Measurements from ENCODE around the gene DGKH.
"Not testable (repeated sequence)": the region's sequence is repeated elsewhere in the genome, so short reads cannot be mapped to it uniquely, and the experiment has no call there.

DGKH gene

DNA sequence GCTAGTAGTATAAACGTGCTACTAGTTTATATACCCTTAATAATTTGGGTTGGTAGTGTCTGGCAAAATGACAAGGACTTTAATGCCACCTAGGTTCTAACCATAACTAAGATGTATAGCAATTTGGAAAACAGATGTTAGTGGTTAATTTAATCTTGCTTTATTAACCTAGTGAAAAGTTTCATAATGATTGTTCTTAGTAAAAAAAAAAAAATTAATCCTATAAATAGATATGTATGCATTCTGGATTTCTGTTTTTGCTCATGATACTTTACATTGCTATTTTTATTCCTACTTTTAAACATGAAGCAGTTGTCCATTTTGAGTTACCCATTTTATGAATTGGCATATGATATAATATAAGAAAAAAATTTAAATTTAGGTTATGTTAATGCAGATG lies 36.3 kb downstream of the DGKH start:
- peaks cover 0 to 5% of the 10 kb centered on the region in 2 donors for H3K9me3 ChIP-seq (ENCODE audit: control insufficient read depth in 1 of 2, low read length in 2 of 2)
- H3K4me1 ChIP-seq (ENCODE audit: control insufficient read depth in 1 of 2, insufficient read depth in 2 of 2, low read length in 2 of 2): no peaks in the 10 kb centered on the region
- no peak overlapping the region for H3K27ac ChIP-seq (ENCODE audit: low read depth, low read length)
- H3K27me3 ChIP-seq (ENCODE audit: control insufficient read depth in 1 of 2, insufficient read depth in 2 of 2, low read length in 2 of 2): no peaks in the 10 kb centered on the region
- H3K4me3 ChIP-seq (ENCODE audit: low read depth in 1 of 2, low read length in 2 of 2): no peak overlapping the region
- no peak overlapping the region for H3K9ac ChIP-seq (ENCODE audit: low read depth in 1 of 2, low read length in 2 of 2)
- peaks cover 0 to 3% of the 10 kb centered on the region in 2 donors for H3K36me3 ChIP-seq (ENCODE audit: control insufficient read depth in 1 of 2, insufficient read depth in 2 of 2, low read length in 2 of 2)

DNA sequence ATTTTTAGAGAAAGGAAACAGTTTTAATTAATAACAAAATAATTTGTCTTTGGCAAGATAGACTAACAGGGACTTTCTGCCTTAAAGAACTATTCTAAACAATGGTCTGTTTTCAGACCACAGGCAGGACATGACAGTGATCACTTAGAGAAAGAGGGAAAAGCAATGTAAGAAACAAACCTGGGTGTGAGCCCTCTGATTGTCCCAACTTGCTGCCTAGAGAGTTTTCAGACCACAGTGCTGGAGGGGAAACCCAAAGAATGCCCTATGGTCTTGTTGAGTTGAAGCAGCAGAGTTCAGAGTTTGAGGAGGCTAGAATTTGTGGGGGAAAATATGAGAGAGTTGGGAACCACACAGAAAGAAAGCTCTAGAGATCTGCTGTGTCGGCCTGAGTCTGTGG lies 38.1 kb downstream of the DGKH start:
- Histone ChIP-seq H3K9ac (ENCODE audit: low read depth in 1 of 2, low read length in 2 of 2) (no peak overlapping the region), H3K4me3 (ENCODE audit: low read depth in 1 of 2, low read length in 2 of 2) (no peak overlapping the region), H3K9me3 (ENCODE audit: control insufficient read depth in 1 of 2, low read length in 2 of 2) (peaks cover 0 to 5% of the 10 kb centered on the region in 2 donors), H3K27me3 (ENCODE audit: control insufficient read depth in 1 of 2, insufficient read depth in 2 of 2, low read length in 2 of 2) (no peaks in the 10 kb centered on the region), H3K27ac (ENCODE audit: low read depth, low read length) (no peak overlapping the region), H3K36me3 (ENCODE audit: control insufficient read depth in 1 of 2, insufficient read depth in 2 of 2, low read length in 2 of 2) (peaks cover 0 to 3% of the 10 kb centered on the region in 2 donors), H3K4me1 (ENCODE audit: control insufficient read depth in 1 of 2, insufficient read depth in 2 of 2, low read length in 2 of 2) (no peaks in the 10 kb centered on the region)

DNA sequence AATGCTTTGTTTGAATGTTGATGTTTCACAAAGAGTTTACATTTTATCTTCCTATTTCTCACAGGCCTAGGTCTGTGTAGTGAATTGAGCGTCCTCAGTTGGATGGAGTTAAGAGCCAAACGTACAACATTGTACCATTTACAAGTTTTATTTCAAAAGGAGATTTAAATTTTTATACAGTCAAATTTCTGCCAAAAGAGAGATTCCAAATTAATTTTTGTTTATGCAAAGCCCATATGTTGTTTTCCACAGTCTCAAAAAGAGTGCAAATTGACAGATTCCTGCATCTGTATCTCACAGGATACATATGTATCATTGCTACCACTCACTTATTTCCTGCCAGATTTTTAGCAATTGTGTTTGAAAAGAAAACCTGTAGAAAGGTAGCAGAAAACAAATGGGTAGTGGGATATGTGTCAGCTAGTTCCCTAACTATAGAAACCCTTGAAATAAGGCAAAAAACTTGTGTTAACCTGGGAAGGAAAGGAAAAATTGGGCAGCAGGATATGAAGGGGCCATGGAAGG lies 46.1 kb downstream of the DGKH start:
- Histone ChIP-seq H3K27me3 (ENCODE audit: control insufficient read depth in 1 of 2, insufficient read depth in 2 of 2, low read length in 2 of 2) (no peaks in the 10 kb centered on the region), H3K9me3 (ENCODE audit: control insufficient read depth in 1 of 2, low read length in 2 of 2) (peaks cover 0 to 3% of the 10 kb centered on the region in 2 donors), H3K36me3 (ENCODE audit: control insufficient read depth in 1 of 2, insufficient read depth in 2 of 2, low read length in 2 of 2) (no peaks in the 10 kb centered on the region), H3K4me3 (ENCODE audit: low read depth in 1 of 2, low read length in 2 of 2) (no peak overlapping the region), H3K9ac (ENCODE audit: low read depth in 1 of 2, low read length in 2 of 2) (no peak overlapping the region), H3K4me1 (ENCODE audit: control insufficient read depth in 1 of 2, insufficient read depth in 2 of 2, low read length in 2 of 2) (no peaks in the 10 kb centered on the region), H3K27ac (ENCODE audit: low read depth, low read length) (no peak overlapping the region)

DNA sequence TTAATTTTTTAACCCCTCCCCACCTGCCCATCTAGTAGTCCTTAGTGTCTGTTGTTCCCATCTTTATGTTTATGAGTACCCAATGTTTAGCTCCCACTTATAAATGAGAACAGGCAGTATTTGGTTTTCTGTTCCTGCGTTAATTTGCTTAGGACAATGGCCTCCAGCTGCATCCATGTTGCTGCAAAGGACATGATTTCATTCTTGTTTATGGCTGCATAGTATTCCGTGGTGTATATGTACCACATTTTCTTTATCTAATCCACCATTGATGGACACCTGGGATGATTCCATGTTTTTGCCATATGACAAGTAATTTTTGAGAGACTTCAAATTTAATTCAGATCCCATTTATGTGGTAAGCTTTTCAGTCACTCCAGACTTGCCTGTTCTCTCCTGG lies 47.8 kb downstream of the DGKH start:
- not testable (repeated sequence) for H3K4me1 ChIP-seq (ENCODE audit: control insufficient read depth in 1 of 2, insufficient read depth in 2 of 2, low read length in 2 of 2); H3K4me3 ChIP-seq (ENCODE audit: low read depth in 1 of 2, low read length in 2 of 2); H3K9me3 ChIP-seq (ENCODE audit: control insufficient read depth in 1 of 2, low read length in 2 of 2)

DNA sequence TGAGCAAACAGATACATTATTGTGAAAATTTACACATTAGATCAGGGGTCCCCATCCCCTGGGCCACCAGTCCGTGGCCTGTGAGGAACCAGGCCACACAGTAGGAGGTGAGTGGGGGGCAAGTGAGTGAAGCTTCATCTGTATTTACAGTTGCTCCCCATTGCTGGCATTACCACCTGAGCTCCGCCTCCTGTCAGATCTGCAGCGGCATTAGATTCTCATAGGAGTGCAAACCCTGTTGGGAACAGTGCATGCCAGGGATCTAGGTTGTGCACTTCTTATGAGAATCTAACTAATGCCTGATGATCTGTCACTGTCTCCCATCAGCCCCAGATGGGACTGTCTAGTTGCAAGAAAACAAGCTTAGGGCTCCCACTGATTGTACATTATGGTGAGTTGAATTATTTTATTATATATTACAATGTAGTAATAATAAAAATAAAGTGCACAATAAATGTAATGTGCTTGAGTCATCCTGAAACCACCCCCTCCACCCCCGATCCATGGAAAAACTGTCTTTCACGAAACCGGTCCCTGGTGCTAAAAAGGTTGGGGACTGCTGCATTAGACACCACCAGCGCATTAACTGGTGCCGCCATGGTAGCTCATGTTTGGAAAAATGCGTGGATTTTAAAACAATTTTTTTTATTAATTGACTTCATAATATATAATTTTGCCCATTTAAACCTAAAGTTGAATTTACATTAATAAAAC lies 51.7 kb downstream of the DGKH start:
- Histone ChIP-seq H3K9ac (ENCODE audit: low read depth in 1 of 2, low read length in 2 of 2) (no peak overlapping the region), H3K4me1 (ENCODE audit: control insufficient read depth in 1 of 2, insufficient read depth in 2 of 2, low read length in 2 of 2) (no peaks in the 10 kb centered on the region), H3K4me3 (ENCODE audit: low read depth in 1 of 2, low read length in 2 of 2) (no peak overlapping the region), H3K27me3 (ENCODE audit: control insufficient read depth in 1 of 2, insufficient read depth in 2 of 2, low read length in 2 of 2) (no peaks in the 10 kb centered on the region), H3K27ac (ENCODE audit: low read depth, low read length) (no peak overlapping the region), H3K36me3 (ENCODE audit: control insufficient read depth in 1 of 2, insufficient read depth in 2 of 2, low read length in 2 of 2) (no peaks in the 10 kb centered on the region), H3K9me3 (ENCODE audit: control insufficient read depth in 1 of 2, low read length in 2 of 2) (peaks cover 0 to 3% of the 10 kb centered on the region in 2 donors)

More for the DNA sequence above, 47.8 kb downstream of the DGKH start:
- H3K9ac ChIP-seq (ENCODE audit: low read depth in 1 of 2, low read length in 2 of 2); H3K36me3 ChIP-seq (ENCODE audit: control insufficient read depth in 1 of 2, insufficient read depth in 2 of 2, low read length in 2 of 2); H3K27ac ChIP-seq (ENCODE audit: low read depth, low read length); H3K27me3 ChIP-seq (ENCODE audit: control insufficient read depth in 1 of 2, insufficient read depth in 2 of 2, low read length in 2 of 2): not testable (repeated sequence)

DNA sequence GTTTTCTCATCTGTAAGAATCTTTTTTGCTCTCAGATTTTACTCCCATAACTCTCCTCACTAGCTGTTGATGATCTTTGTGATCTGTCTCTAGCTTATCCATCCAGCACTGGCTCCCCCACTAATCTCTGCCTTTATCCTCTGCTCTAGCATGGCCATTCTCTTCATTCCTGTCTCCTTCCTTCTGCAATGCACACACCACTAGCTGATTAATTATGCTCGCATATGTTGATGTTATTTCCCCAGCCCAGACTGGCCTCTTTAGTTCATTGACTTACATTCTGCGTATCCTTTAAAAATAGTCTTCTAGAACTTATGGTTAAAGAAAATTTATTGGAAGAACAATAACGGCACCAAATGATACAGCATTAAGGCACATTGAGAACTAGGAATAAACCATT lies 52.5 kb downstream of the DGKH start:
- Histone ChIP-seq H3K9ac (ENCODE audit: low read depth in 1 of 2, low read length in 2 of 2) (no peak overlapping the region), H3K4me3 (ENCODE audit: low read depth in 1 of 2, low read length in 2 of 2) (no peak overlapping the region), H3K27me3 (ENCODE audit: control insufficient read depth in 1 of 2, insufficient read depth in 2 of 2, low read length in 2 of 2) (no peaks in the 10 kb centered on the region), H3K4me1 (ENCODE audit: control insufficient read depth in 1 of 2, insufficient read depth in 2 of 2, low read length in 2 of 2) (no peaks in the 10 kb centered on the region), H3K9me3 (ENCODE audit: control insufficient read depth in 1 of 2, low read length in 2 of 2) (peaks cover 0 to 3% of the 10 kb centered on the region in 2 donors), H3K27ac (ENCODE audit: low read depth, low read length) (no peak overlapping the region), H3K36me3 (ENCODE audit: control insufficient read depth in 1 of 2, insufficient read depth in 2 of 2, low read length in 2 of 2) (no peaks in the 10 kb centered on the region)

DNA sequence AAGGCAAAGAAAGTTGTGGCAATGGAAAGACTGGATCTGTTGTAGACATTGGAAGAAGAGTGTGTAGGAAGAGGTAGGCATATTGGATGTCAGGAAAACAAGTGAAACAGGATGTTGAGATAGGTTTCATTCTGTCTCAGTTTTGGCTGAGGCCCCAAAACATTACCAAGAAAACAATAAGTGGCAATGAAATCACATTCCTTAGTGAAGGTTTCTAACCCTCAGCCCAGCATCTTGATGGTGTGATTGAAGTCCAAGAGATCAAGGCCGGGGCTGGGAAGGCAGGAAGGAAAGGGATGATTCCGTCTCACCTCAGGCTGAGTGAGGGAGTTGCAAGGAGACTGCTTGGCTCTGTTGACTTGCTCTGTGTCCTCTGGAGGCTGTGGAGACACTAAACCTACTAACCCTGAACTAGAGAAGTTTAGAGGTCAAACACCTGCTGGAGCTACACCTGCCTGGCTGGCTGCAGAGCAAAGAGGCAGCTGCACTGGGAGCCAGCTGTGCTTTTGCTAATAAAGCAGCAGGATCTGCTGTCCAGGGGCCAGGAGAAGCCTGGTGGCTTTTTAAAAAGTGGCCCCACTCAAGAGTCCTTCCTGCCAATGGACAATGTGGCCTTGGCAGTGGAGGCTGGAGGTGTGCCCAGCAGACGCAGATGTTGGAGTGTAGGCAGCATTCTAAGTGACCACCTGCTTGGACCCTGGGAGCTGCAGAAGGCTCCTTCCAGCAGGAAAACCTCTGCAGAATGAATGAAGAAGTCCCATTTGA lies 53.6 kb downstream of the DGKH start:
- Histone ChIP-seq H3K9me3 (ENCODE audit: control insufficient read depth in 1 of 2, low read length in 2 of 2) (no peaks in the 10 kb centered on the region), H3K4me1 (ENCODE audit: control insufficient read depth in 1 of 2, insufficient read depth in 2 of 2, low read length in 2 of 2) (no peaks in the 10 kb centered on the region), H3K36me3 (ENCODE audit: control insufficient read depth in 1 of 2, insufficient read depth in 2 of 2, low read length in 2 of 2) (no peaks in the 10 kb centered on the region), H3K27ac (ENCODE audit: low read depth, low read length) (no peak overlapping the region), H3K27me3 (ENCODE audit: control insufficient read depth in 1 of 2, insufficient read depth in 2 of 2, low read length in 2 of 2) (no peaks in the 10 kb centered on the region), H3K9ac (ENCODE audit: low read depth in 1 of 2, low read length in 2 of 2) (no peak overlapping the region), H3K4me3 (ENCODE audit: low read depth in 1 of 2, low read length in 2 of 2) (no peak overlapping the region)

DNA sequence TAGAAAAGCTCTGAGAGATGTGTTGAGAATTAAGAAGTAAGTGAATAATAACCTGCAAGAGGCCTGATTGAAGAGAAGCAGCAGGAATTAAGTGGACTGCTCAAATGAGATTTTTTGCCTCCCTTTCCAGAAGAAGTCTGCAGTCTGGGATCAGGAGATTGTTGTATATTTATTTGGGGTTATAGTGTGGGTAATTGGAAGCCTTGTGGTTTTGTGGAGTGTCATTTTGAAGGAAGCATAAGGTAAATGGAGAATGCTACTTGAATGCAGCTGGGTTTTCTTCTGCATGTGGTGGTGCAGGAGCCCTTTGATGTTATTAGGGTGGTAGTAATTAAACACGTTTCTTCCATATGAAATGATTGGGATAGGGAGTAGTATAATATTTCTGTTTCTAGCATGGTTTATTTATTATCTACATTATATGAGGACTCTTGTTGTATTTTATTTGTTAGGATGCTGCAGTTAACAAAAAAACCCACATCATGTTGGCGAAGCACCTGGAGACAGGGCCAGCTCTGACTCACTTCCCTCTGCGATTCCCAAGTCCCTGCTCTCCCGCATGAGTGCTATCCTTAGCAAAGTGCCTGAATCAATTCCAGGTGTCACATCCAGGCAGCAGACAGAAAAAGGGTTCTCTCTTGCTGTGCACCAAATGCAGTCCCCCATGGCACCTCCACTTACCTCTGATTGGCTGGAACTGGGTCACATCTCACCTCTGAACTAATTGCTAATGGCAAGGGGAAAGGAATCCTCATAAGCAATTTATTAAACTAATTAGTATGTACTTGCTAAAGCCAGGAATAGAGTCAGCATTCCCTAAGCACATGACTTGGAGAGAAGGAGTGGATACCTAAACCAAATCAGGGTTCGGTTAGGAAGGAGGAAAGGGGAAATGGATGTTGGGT lies 54.8 kb downstream of the DGKH start:
- Histone ChIP-seq H3K27me3 (ENCODE audit: control insufficient read depth in 1 of 2, insufficient read depth in 2 of 2, low read length in 2 of 2) (no peaks in the 10 kb centered on the region), H3K9me3 (ENCODE audit: control insufficient read depth in 1 of 2, low read length in 2 of 2) (no peaks in the 10 kb centered on the region), H3K4me1 (ENCODE audit: control insufficient read depth in 1 of 2, insufficient read depth in 2 of 2, low read length in 2 of 2) (no peaks in the 10 kb centered on the region), H3K27ac (ENCODE audit: low read depth, low read length) (no peak overlapping the region), H3K36me3 (ENCODE audit: control insufficient read depth in 1 of 2, insufficient read depth in 2 of 2, low read length in 2 of 2) (no peaks in the 10 kb centered on the region), H3K9ac (ENCODE audit: low read depth in 1 of 2, low read length in 2 of 2) (no peak overlapping the region), H3K4me3 (ENCODE audit: low read depth in 1 of 2, low read length in 2 of 2) (no peak overlapping the region)

DNA sequence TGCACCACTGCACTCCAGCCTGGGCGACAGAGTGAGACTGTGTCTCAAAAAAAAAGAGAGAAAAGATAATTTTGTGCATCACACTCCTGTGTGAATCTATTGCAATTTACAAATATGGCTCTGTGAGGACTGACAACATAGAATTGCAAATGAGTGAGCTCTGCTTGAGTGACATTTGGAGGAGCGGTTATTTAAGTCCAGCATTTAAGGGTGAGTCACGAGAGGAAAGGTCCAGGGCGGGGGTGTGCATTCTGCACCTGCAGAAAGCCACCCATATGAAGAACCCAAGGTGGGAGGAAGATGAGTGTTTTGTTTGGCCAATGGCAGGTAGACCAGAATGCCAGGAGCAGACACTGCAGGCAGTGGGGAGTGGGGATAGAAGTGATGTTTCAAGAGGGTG lies 58.5 kb downstream of the DGKH start:
- Histone ChIP-seq H3K9ac (ENCODE audit: low read depth in 1 of 2, low read length in 2 of 2) (no peak overlapping the region), H3K9me3 (ENCODE audit: control insufficient read depth in 1 of 2, low read length in 2 of 2) (no peaks in the 10 kb centered on the region), H3K4me3 (ENCODE audit: low read depth in 1 of 2, low read length in 2 of 2) (no peak overlapping the region), H3K36me3 (ENCODE audit: control insufficient read depth in 1 of 2, insufficient read depth in 2 of 2, low read length in 2 of 2) (no peaks in the 10 kb centered on the region), H3K4me1 (ENCODE audit: control insufficient read depth in 1 of 2, insufficient read depth in 2 of 2, low read length in 2 of 2) (peaks cover 0 to 3% of the 10 kb centered on the region in 2 donors), H3K27ac (ENCODE audit: low read depth, low read length) (no peak overlapping the region), H3K27me3 (ENCODE audit: control insufficient read depth in 1 of 2, insufficient read depth in 2 of 2, low read length in 2 of 2) (no peaks in the 10 kb centered on the region)
